ENCODE results near the gene JAKMIP2.

Gene JAKMIP2

DNA sequence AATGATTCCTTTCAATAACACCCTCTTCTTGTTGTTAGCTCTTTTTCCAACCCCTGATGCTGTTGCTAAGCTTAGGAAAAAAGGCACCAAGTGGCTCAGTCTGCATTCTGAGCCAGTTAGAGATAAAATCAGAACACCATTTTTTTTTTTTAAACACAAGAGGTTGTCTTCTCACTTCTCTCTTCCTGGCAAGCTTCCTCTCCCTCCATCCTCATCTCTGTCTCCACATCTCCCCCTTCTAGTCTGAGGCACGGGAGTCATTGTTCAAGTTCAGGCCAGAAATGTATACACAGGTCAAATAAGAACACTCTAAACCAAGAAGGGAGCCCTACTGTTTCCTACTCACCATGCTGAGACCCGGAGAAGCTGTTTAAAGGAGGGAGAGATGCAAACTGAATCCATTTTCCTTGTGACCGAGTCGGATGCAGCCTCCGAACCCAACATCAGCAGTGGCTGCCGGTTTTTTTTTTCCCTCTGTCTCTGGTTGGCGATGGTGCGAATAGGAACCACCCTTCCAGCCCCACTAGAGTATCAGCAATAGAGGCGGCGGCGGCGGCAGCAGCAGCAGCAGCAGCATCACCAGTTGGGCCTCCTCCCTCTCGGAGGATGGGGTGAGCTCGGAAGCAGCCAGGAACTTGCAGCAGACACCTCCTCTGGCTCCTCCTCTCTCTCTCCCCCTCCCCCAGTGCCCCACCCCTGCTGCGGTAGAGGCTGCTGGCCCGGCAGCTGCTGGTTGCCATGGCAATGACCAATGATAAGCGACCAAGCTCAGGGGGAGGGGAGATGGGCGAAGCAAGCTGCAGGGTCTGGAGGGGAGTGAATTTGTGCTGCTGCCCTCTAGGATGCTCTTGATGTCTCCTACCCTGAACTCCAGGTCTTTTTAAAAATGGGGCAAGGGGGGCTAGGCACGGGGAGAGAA is at the start of gene JAKMIP2 (continued):
- TF ChIP-seq, protein P1, sequence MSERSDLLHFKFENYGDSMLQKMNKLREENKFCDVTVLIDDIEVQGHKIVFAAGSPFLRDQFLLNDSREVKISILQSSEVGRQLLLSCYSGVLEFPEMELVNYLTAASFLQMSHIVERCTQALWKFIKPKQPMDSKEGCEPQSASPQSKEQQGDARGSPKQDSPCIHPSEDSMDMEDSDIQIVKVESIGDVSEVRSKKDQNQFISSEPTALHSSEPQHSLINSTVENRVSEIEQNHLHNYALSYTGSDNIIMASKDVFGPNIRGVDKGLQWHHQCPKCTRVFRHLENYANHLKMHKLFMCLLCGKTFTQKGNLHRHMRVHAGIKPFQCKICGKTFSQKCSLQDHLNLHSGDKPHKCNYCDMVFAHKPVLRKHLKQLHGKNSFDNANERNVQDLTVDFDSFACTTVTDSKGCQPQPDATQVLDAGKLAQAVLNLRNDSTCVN (tag by site-specific recombination; optimal IDR thresholded peaks at IDR 0.05) = no peak
- TF ChIP-seq ZNF121 (tag by site-specific recombination; IDR thresholded peaks at IDR 0.05) = no peak
- TF ChIP-seq ZNF791 (tag by site-specific recombination; IDR thresholded peaks at IDR 0.05) = no peak
- no peak; the same call in 1 of the 2 replicates for TF ChIP-seq WT1 (tag by site-specific recombination; IDR thresholded peaks at IDR 0.05)
- no peak for TF ChIP-seq HOXC10 (CRISPR knock-in tag; IDR thresholded peaks at IDR 0.05)
- TF ChIP-seq ATF2 (tag by site-specific recombination; IDR thresholded peaks at IDR 0.05; ENCODE audit: low read depth) = no peak
- peak; percentile 23; the same call in 1 of the 2 replicates for TF ChIP-seq ZNF335 (tag by site-specific recombination; conservative IDR thresholded peaks at IDR 0.05)
- no peak for TF ChIP-seq REPIN1 (tag by site-specific recombination; IDR thresholded peaks at IDR 0.05; ENCODE audit: low read depth)
- TF ChIP-seq MYNN (tag by site-specific recombination; IDR thresholded peaks at IDR 0.05; ENCODE audit: borderline replicate concordance) = no peak
- TF ChIP-seq ZFP41 (tag by site-specific recombination; IDR thresholded peaks at IDR 0.05; ENCODE audit: borderline replicate concordance) = no peak
- TF ChIP-seq, protein P2, sequence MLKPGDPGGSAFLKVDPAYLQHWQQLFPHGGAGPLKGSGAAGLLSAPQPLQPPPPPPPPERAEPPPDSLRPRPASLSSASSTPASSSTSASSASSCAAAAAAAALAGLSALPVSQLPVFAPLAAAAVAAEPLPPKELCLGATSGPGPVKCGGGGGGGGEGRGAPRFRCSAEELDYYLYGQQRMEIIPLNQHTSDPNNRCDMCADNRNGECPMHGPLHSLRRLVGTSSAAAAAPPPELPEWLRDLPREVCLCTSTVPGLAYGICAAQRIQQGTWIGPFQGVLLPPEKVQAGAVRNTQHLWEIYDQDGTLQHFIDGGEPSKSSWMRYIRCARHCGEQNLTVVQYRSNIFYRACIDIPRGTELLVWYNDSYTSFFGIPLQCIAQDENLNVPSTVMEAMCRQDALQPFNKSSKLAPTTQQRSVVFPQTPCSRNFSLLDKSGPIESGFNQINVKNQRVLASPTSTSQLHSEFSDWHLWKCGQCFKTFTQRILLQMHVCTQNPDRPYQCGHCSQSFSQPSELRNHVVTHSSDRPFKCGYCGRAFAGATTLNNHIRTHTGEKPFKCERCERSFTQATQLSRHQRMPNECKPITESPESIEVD (tag by site-specific recombination; IDR thresholded peaks at IDR 0.05) = no peak
- TF ChIP-seq ZNF558 (tag by site-specific recombination; IDR thresholded peaks at IDR 0.05) = no peak
- TF ChIP-seq ZNF670 (tag by site-specific recombination; IDR thresholded peaks at IDR 0.05; ENCODE audit: low read depth) = no peak
- TF ChIP-seq ZNF48 (tag by site-specific recombination; IDR thresholded peaks at IDR 0.05) = no peak
- no peak for TF ChIP-seq ZNF518A (tag by site-specific recombination; conservative IDR thresholded peaks at IDR 0.05; ENCODE audit: low read depth)
- TF ChIP-seq ZNF2 (tag by site-specific recombination; IDR thresholded peaks at IDR 0.05) = peak; percentile 80; the same call in 1 of the 2 replicates
- no peak for TF ChIP-seq ZNF555 (tag by site-specific recombination; conservative IDR thresholded peaks at IDR 0.05)
- no peak for TF ChIP-seq ZBTB49 (tag by site-specific recombination; IDR thresholded peaks at IDR 0.05; ENCODE audit: low read depth)
- TF ChIP-seq PRDM10 (tag by site-specific recombination; IDR thresholded peaks at IDR 0.05) = peak; percentile 99
